IMR-90 (cell line): Measurements from ENCODE around the gene SSR1. TPM values are rescaled to one million over a fixed set of nuclear protein-coding genes. Genes with fewer than 3 reads are reported as not detected.

ENCODE experiments used
- ATAC-seq: fragments of 200-7000 bp; cut with Tn5 transposase; 2 replicates; pipeline ENCODE4 v1.9.1; 2020; ENCODE audit warnings: low read depth, mild to moderate bottlenecking, moderate library complexity
- BruUV-seq: library from RNA; stranded (reverse); fragments of 400-500 nt; replicated peaks from 2 replicates; lab custom pipeline; 2021; lab: Mats Ljungman, UMichigan
- CTCF ChIA-PET: fragments of 300-600 bp; formaldehyde crosslinking; extraction: SDS; loops from one replicate; lab custom pipeline; 2021; ENCODE audit warnings: antibody characterized with exemption; lab: Yijun Ruan, JAX
- POLR2A ChIA-PET: fragments of 300-600 bp; sonication (Branson Sonifier 250); formaldehyde crosslinking; loops from one replicate; lab custom pipeline; 2022; ENCODE audit warnings: antibody characterized with exemption; ENCODE audit not compliant: unreplicated experiment; lab: Charles Lee
- DNase-seq: peaks from one replicate; pipeline ENCODE4 v3.0.0; 2013
- H2AFZ ChIP-seq: replicated peaks from 2 replicates; pipeline ENCODE3; 2013; ENCODE audit warnings: low read length, mild to moderate bottlenecking; ENCODE audit not compliant: poor library complexity
- H2AK5ac ChIP-seq: 2 replicates; pipeline ENCODE4 v1.6.1; 2013; ENCODE audit warnings: low read depth, low read length, inconsistent platforms
- H2AK9ac ChIP-seq: replicated peaks from 2 replicates; pipeline ENCODE3; 2013; ENCODE audit warnings: mild to moderate bottlenecking, low read depth, low read length, moderate library complexity; ENCODE audit not compliant: poor library complexity
- H2BK120ac ChIP-seq: 2 replicates; pipeline ENCODE4 v1.6.1; 2013; ENCODE audit warnings: low read depth, low read length, inconsistent platforms
- H2BK15ac ChIP-seq: 3 replicates; pipeline ENCODE4 v1.6.1; 2013; ENCODE audit warnings: low read depth, low read length, inconsistent platforms
- H2BK20ac ChIP-seq: 2 replicates; pipeline ENCODE4 v1.6.1; 2013; ENCODE audit warnings: low read depth, mild to moderate bottlenecking, inconsistent platforms, low read length, moderate library complexity
- H2BK5ac ChIP-seq: 2 replicates; pipeline ENCODE4 v1.6.1; 2013; ENCODE audit warnings: mild to moderate bottlenecking, low read depth, low read length, inconsistent platforms; ENCODE audit not compliant: poor library complexity, severe bottlenecking
- H3K14ac ChIP-seq: replicated peaks from 2 replicates; pipeline ENCODE4 v1.6.1; 2013; ENCODE audit warnings: low read depth, low read length, inconsistent platforms
- H3K18ac ChIP-seq: 2 replicates; pipeline ENCODE4 v1.6.1; 2013; ENCODE audit warnings: low read depth, low read length, control low read depth
- H3K23ac ChIP-seq: 2 replicates; pipeline ENCODE4 v1.6.1; 2013; ENCODE audit warnings: low read depth, low read length, inconsistent platforms
- H3K27ac ChIP-seq: 2 replicates; pipeline ENCODE4 v1.5.1; 2013; ENCODE audit warnings: mild to moderate bottlenecking, control low read depth, low read length; ENCODE audit not compliant: insufficient read depth
- H3K27me3 ChIP-seq: 2 replicates; pipeline ENCODE4 v1.6.1; 2013; ENCODE audit warnings: low read length; ENCODE audit not compliant: control insufficient read depth, insufficient read depth
- H3K36me3 ChIP-seq: 2 replicates; pipeline ENCODE4 v1.6.1; 2013; ENCODE audit warnings: low read length, mixed read lengths; ENCODE audit not compliant: control insufficient read depth, insufficient read depth
- H3K4ac ChIP-seq: 2 replicates; pipeline ENCODE4 v1.6.1; 2013; ENCODE audit warnings: low read depth, low read length, inconsistent platforms
- H3K4me1 ChIP-seq: 2 replicates; pipeline ENCODE4 v1.6.1; 2013; ENCODE audit warnings: low read length, mixed read lengths; ENCODE audit not compliant: control insufficient read depth, insufficient read depth
- H3K4me2 ChIP-seq: 2 replicates; pipeline ENCODE4 v1.6.1; 2013; ENCODE audit warnings: low read depth, mild to moderate bottlenecking, control low read depth, low read length, moderate library complexity
- H3K4me3 ChIP-seq: 2 replicates; pipeline ENCODE4 v1.5.1; 2013; ENCODE audit warnings: low read depth, mild to moderate bottlenecking, control low read depth, low read length, moderate library complexity; ENCODE audit not compliant: insufficient read depth
- H3K56ac ChIP-seq: 2 replicates; pipeline ENCODE4 v1.6.1; 2013; ENCODE audit warnings: low read length, inconsistent platforms; ENCODE audit not compliant: insufficient read depth; ENCODE audit errors: extremely low read depth
- H3K79me1 ChIP-seq, 2 experiments: 2 replicates each; pipeline ENCODE4 v1.6.1; 2013; ENCODE audit warnings: low read length in 2 of 2, inconsistent platforms in 1 of 2, low read depth in 1 of 2
- H3K9ac ChIP-seq: 2 replicates; pipeline ENCODE4 v1.6.1; 2013; ENCODE audit warnings: low read depth, low read length, control low read depth
- H3K9me1 ChIP-seq: 2 replicates; pipeline ENCODE4 v1.6.1; 2013; ENCODE audit warnings: low read length, inconsistent platforms; ENCODE audit not compliant: insufficient read depth
- H3K9me3 ChIP-seq: 2 replicates; pipeline ENCODE4 v1.6.1; 2013; ENCODE audit warnings: low read length; ENCODE audit not compliant: control insufficient read depth, insufficient read depth
- H4K20me1 ChIP-seq: 2 replicates; pipeline ENCODE4 v1.6.1; 2013; ENCODE audit warnings: low read length, inconsistent platforms; ENCODE audit not compliant: insufficient read depth
- H4K5ac ChIP-seq: 2 replicates; pipeline ENCODE4 v1.6.1; 2013; ENCODE audit warnings: mild to moderate bottlenecking, low read depth, low read length, control low read depth
- H4K8ac ChIP-seq, 2 experiments: 2 replicates each; pipeline ENCODE4 v1.6.1; 2013; ENCODE audit warnings: low read depth in 2 of 2, low read length in 2 of 2, control low read depth in 1 of 2, inconsistent platforms in 1 of 2
- H4K91ac ChIP-seq: 2 replicates; pipeline ENCODE4 v1.6.1; 2013; ENCODE audit warnings: low read depth, low read length, inconsistent platforms; ENCODE audit not compliant: insufficient read depth
- CHD1 ChIP-seq: IDR thresholded peaks from 2 replicates; pipeline ENCODE4 v1.6.1; 2012; ENCODE audit warnings: low read depth, low read length, improper control_type of control experiment
- MAFK ChIP-seq: IDR thresholded peaks from 2 replicates; pipeline ENCODE4 v1.6.1; 2012; ENCODE audit warnings: low read depth, low read length, improper control_type of control experiment
- WGBS, 2 experiments: methylation state at CpG; one replicate each; pipeline versions ENCODE4 v1.1.5 to v1.1.7; 2013; ENCODE audit warnings: missing lambda C conversion rate in 2 of 2; ENCODE audit not compliant: insufficient read length in 1 of 2; ENCODE audit errors: extremely low coverage in 2 of 2; 5-methylcytosine and 5-hydroxymethylcytosine counted together
- dilution Hi-C: fragments of 300-500 bp; cut with HindIII; formaldehyde crosslinking; loops from one replicate; pipeline ENCODE4 v1.14.3; 2018; ENCODE audit warnings: low sequenced_read_pairs; ENCODE audit not compliant: unreplicated experiment
- in situ Hi-C: fragments of 300-500 bp; cut with MboI; formaldehyde crosslinking; loops from 3 replicates; pipeline ENCODE4 v1.14.3; 2019; ENCODE audit warnings: low sequenced_read_pairs, inconsistent platforms, mixed read lengths
- intact Hi-C: fragments of 100-400 bp; cut with micrococcal nuclease; formaldehyde crosslinking; loops from 2 replicates; pipeline ENCODE4 v1.10.0; 2022
- polyA plus RNA-seq, 3 experiments: library from polyadenylated mRNA; depleted of rRNA; stranded (reverse); fragments of >200 nt; gene quantifications; 2 replicates each; pipeline ENCODE4 v1.2.3, GENCODE V29; 2012; ENCODE audit warnings: low replicate concordance in 1 of 3
- total RNA-seq: library from RNA; depleted of rRNA; stranded (reverse); fragments of >200 nt; gene quantifications from 2 replicates; pipeline ENCODE4 v1.2.3, GENCODE V29; 2012

The SSR1 gene
- total and polyA plus RNA-seq, 2 of the 4 experiments (the other 2 are of a cell fraction), result 110 to 120 TPM

DNA sequence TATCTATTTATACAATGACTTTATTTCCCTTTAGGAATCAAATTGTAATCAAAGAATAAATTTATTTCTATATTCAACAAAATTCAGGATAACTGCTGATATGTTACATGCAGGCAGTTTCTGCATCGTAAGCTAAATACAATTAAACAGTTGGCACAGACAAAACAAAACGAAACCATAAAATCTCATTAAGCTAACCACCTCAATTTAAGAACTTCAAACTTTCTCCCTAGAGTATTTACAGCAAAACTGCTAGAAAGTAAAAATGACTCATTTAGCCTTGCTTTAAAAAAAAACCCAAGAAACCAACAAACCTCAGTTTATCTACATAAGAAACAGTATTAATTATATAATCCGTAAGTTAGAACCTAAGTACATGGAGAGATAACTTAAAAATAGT, 17.1 kb downstream of the SSR1 start:
- Histone ChIP-seq H3K4ac (no peak overlapping the region), H4K20me1 (peaks cover 12% of the 10 kb centered on the region; the same call in 1 of the 2 replicates), H4K8ac (no peak overlapping the region), H3K27ac (no peak overlapping the region), H3K9ac (no peak overlapping the region), H4K5ac (no peak overlapping the region), H3K4me1 (no peaks in the 10 kb centered on the region), H3K79me1 (peaks cover 18 to 22% of the 10 kb centered on the region in 2 experiments), H3K14ac (no peak overlapping the region), H2BK15ac (no peak overlapping the region), H2AK9ac (no peak overlapping the region), H2AK5ac (no peak overlapping the region), H3K4me2 (no peak overlapping the region), H3K36me3 (peaks cover 40% of the 10 kb centered on the region), H3K56ac (no peak overlapping the region), H4K91ac (no peak overlapping the region), H2BK20ac (no peak overlapping the region), H2BK5ac (no peak overlapping the region), H2AFZ (no peak overlapping the region), H2BK120ac (no peak overlapping the region), H3K18ac (no peak overlapping the region), H3K4me3 (no peak overlapping the region), H3K9me3 (no peaks in the 10 kb centered on the region), H3K9me1 (no peaks in the 10 kb centered on the region), H3K27me3 (no peaks in the 10 kb centered on the region), H3K23ac (no peak overlapping the region)
- ChIA-PET CTCF (no interaction called here), POLR2A (interaction anchor here (0.6 kb wide), 1 partner anchor 409 kb away, joined by 3 read pairs; no protein-coding TSS in a partner anchor)
- no peak for ATAC-seq
- intact Hi-C loops (loop anchor here (2.0 kb wide), 1 partner anchor 307 kb away; no protein-coding TSS in a partner anchor), dilution Hi-C loops (no loop called here), in situ Hi-C loops (loop anchor here (25.0 kb wide), 1 partner anchor 766 kb away; the partner anchor contains the start of gene BLOC1S5)
- BruUV-seq, result no TSS peak
- 100% methylated on average over 1 of the region's 3 CpGs; no CpG with 5 or more reads in 1 of the 2 experiments for WGBS, 2 experiments
- peak; percentile 46 for TF ChIP-seq MAFK
- no peak for TF ChIP-seq CHD1
- no peak for DNase-seq
